ENCODE measurements around the gene ADCY10. TPM values are rescaled to one million over a fixed set of nuclear protein-coding genes. Genes with fewer than 3 reads are reported as not detected.

The ADCY10 gene
- total and polyA plus RNA-seq, 12 donors = 0.10 to 0.70 (median 0.17) TPM

DNA sequence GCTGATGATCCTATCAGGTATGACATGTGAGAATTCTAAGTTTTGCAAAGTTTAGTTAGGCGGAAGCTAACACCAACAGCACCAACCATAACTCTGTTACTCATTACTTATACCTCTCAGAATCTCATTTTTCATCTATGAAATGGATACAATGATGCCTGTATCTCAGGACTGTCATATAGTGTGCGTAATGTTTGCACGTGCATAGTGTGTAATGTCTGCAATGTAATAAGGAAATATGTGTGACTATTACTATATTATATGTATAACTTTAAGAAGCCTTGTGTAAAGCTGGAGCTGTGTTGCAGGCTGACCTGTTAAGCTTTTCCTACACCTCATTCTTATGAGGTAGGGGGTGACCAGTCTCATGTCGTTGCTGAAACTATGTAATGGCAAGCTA lies 13.0 kb downstream of the ADCY10 start:
- no peak for TF ChIP-seq CTCF (IDR thresholded peaks at IDR 0.05)
- Histone ChIP-seq H3K27ac (no peak overlapping the region), H3K27me3 (no peaks in the 10 kb centered on the region), H3K9me3 (no peaks in the 10 kb centered on the region), H3K4me3 (no peak overlapping the region), H3K36me3 (no peaks in the 10 kb centered on the region), H3K4me1 (peaks cover 0 to 14% (median 0%) of the 10 kb centered on the region in 9 donors)
- DNase-seq (no peak), ATAC-seq (no peak)
- 96 to 98% methylated on average over 4 of the region's 4 CpGs for WGBS, 2 donors
- intact Hi-C loops (cut with DNase I) = loop anchor here in 1 of 10 donors (10.0 kb wide), 1 partner anchor 174 kb away; no protein-coding TSS in a partner anchor

DNA sequence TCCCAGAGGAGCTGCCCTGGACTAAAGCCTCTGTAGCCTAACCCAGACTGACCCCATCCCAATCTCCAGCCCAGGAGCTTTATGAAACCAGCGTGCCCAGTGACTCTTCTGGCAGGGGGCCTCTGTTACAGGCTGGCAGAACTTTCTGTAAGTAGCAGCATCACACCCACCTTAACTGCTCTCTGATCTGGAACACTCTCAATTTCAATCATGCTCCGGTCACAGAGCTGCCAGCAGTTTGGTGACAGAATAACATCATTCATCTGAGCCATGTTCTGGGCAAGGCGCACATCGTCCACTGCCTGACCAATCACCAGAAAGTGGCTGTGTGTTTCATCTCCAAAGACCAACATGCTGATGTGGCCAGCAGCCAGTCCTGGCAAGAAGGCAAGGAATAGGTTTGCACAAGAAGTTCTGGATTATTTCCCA lies 14.7 kb downstream of the ADCY10 start:
- no peak for TF ChIP-seq CTCF (IDR thresholded peaks at IDR 0.05)

GRCh38 chr1:167898578-167899222 lies 15.2 kb downstream of the ADCY10 start:
- no peak for TF ChIP-seq CTCF (IDR thresholded peaks at IDR 0.05)
- intact Hi-C loops (cut with DNase I) = no loop called here
- Histone ChIP-seq H3K36me3 (no peaks in the 10 kb centered on the region), H3K27me3 (no peaks in the 10 kb centered on the region), H3K27ac (peak overlapping the region in 1 of 10 donors; percentile 16), H3K9me3 (no peaks in the 10 kb centered on the region), H3K4me1 (peaks cover 0 to 11% (median 0%) of the 10 kb centered on the region in 9 donors), H3K4me3 (no peak overlapping the region)
- WGBS, 2 donors = 97 to 98% methylated on average over 9 of the region's 9 CpGs
- ATAC-seq (no peak), DNase-seq (no peak)

More for the DNA sequence above, 14.7 kb downstream of the ADCY10 start:
- H3K27me3 ChIP-seq = no peaks in the 10 kb centered on the region
- peak; percentile 17 to 31 for DNase-seq
- H3K9me3 ChIP-seq = no peaks in the 10 kb centered on the region
- intact Hi-C loops (cut with DNase I) = no loop called here
- H3K4me1 ChIP-seq = peaks cover 0 to 11% (median 0%) of the 10 kb centered on the region in 9 donors
- no peak overlapping the region for H3K4me3 ChIP-seq
- peak overlapping the region in 1 of 10 donors; percentile 16 for H3K27ac ChIP-seq
- 50 to 59% methylated on average over 4 of the region's 4 CpGs for WGBS, 2 donors
- H3K36me3 ChIP-seq = no peaks in the 10 kb centered on the region
- ATAC-seq = peak in 7 of 8 donors; percentile 47 to 94 (median 59)

- intact Hi-C loops (cut with DNase I) = no loop called here
- no peak for ATAC-seq
Observed at GRCh38 chr1:167893798-167894197, 20.1 kb downstream of the ADCY10 start.

More at GRCh38 chr1:167893798-167894197, 20.1 kb downstream of the ADCY10 start:
- H3K36me3 ChIP-seq = no peaks in the 10 kb centered on the region
- TF ChIP-seq CTCF (IDR thresholded peaks at IDR 0.05) = no peak
- H3K4me1 ChIP-seq = peaks cover 0 to 1% (median 0%) of the 10 kb centered on the region in 9 donors
- H3K27ac ChIP-seq = no peak overlapping the region
- no peaks in the 10 kb centered on the region for H3K27me3 ChIP-seq
- DNase-seq = no peak
- no peak overlapping the region for H3K4me3 ChIP-seq
- H3K9me3 ChIP-seq = no peaks in the 10 kb centered on the region
- 72 to 78% methylated on average over 2 of the region's 2 CpGs for WGBS, 2 donors

Data from heart right ventricle (tissue), 16 donors.